Memory B cell (primary cell): ENCODE results near the gene CNNM2.
"Not testable (repeated sequence)": the region's sequence is repeated elsewhere in the genome, so short reads cannot be mapped to it uniquely, and the experiment has no call there.

Experiments used
- ATAC-seq: fragments of 150-1000 bp; cut with Tn5 transposase; 2 replicates; pipeline ENCODE4 v1.10.0; 2021; ENCODE audit warnings: low read depth, mild to moderate bottlenecking, moderate library complexity
- DNase-seq, 2 donors: peaks; one replicate each; pipeline ENCODE4 v3.0.0; 2022; ENCODE audit warnings: low spot score in 2 of 2
- H3K27ac Mint-ChIP-seq: one replicate; pipeline ENCODE4 v1.8.0; 2022; ENCODE audit warnings: mild to moderate bottlenecking, moderate library complexity, mixed read lengths
- H3K27me3 Mint-ChIP-seq: one replicate; pipeline ENCODE4 v1.8.0; 2022; ENCODE audit warnings: mixed read lengths
- H3K36me3 Mint-ChIP-seq: one replicate; pipeline ENCODE4 v1.8.0; 2022; ENCODE audit warnings: mild to moderate bottlenecking, mixed read lengths
- H3K4me1 Mint-ChIP-seq: one replicate; pipeline ENCODE4 v1.8.0; 2022; ENCODE audit warnings: mixed read lengths
- H3K4me3 Mint-ChIP-seq: one replicate; pipeline ENCODE4 v1.8.0; 2022; ENCODE audit warnings: mild to moderate bottlenecking, moderate library complexity, mixed read lengths
- H3K9me3 Mint-ChIP-seq: one replicate; pipeline ENCODE4 v1.8.0; 2022; ENCODE audit warnings: mixed read lengths

Gene CNNM2

GRCh38 chr10:102964713-102965112 is 46.6 kb downstream of the CNNM2 start:
- peaks cover 6% of the 10 kb centered on the region for H3K36me3 Mint-ChIP-seq
- no peaks in the 10 kb centered on the region for H3K9me3 Mint-ChIP-seq
- no peak overlapping the region for H3K4me3 Mint-ChIP-seq

GRCh38 chr10:102965311-102965851 is 47.3 kb downstream of the CNNM2 start:
- ATAC-seq (no peak), DNase-seq (no peak)
- H3K27ac Mint-ChIP-seq, result no peak overlapping the region
- no peak overlapping the region for H3K4me3 Mint-ChIP-seq
- H3K4me1 Mint-ChIP-seq, result no peaks in the 10 kb centered on the region
- peaks cover 6% of the 10 kb centered on the region for H3K36me3 Mint-ChIP-seq
- H3K27me3 Mint-ChIP-seq, result no peaks in the 10 kb centered on the region
- no peaks in the 10 kb centered on the region for H3K9me3 Mint-ChIP-seq

More at GRCh38 chr10:102964713-102965112, 46.6 kb downstream of the CNNM2 start:
- Mint-ChIP-seq H3K27me3 (no peaks in the 10 kb centered on the region), H3K4me1 (no peaks in the 10 kb centered on the region), H3K27ac (no peak overlapping the region)
- ATAC-seq (no peak), DNase-seq (no peak)

DNA sequence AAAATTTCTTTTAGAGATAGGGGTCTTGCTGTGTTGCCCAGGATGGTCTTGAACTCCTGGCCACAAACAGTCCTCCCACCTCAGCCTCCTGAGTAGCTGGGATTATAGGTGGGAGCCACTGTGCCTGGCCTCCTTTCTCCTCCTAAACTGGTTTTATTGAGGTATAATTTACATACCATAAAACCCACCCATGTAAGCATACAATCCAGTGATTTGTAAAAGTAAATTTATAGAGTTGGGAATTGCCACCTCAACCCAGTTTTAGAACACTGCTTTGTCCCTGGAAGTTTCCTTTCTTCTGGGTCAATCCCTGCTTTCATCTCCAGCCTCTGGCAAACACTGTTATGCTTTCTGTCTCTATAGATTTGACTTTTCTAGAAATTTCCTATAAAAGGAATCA is 49.0 kb downstream of the CNNM2 start:
- H3K9me3 Mint-ChIP-seq, result no peaks in the 10 kb centered on the region
- H3K36me3 Mint-ChIP-seq, result peaks cover 6% of the 10 kb centered on the region
- DNase-seq (no peak), ATAC-seq (no peak)
- no peak overlapping the region for H3K4me3 Mint-ChIP-seq
- no peaks in the 10 kb centered on the region for H3K4me1 Mint-ChIP-seq
- no peak overlapping the region for H3K27ac Mint-ChIP-seq
- H3K27me3 Mint-ChIP-seq, result no peaks in the 10 kb centered on the region

GRCh38 chr10:102970562-102971340 is 52.7 kb downstream of the CNNM2 start:
- H3K36me3 Mint-ChIP-seq, result peaks cover 5% of the 10 kb centered on the region
- ATAC-seq (no peak), DNase-seq (no peak)
- H3K27me3 Mint-ChIP-seq, result no peaks in the 10 kb centered on the region
- no peaks in the 10 kb centered on the region for H3K9me3 Mint-ChIP-seq
- H3K27ac Mint-ChIP-seq, result no peak overlapping the region
- H3K4me1 Mint-ChIP-seq, result peaks cover 3% of the 10 kb centered on the region
- H3K4me3 Mint-ChIP-seq, result no peak overlapping the region

DNA sequence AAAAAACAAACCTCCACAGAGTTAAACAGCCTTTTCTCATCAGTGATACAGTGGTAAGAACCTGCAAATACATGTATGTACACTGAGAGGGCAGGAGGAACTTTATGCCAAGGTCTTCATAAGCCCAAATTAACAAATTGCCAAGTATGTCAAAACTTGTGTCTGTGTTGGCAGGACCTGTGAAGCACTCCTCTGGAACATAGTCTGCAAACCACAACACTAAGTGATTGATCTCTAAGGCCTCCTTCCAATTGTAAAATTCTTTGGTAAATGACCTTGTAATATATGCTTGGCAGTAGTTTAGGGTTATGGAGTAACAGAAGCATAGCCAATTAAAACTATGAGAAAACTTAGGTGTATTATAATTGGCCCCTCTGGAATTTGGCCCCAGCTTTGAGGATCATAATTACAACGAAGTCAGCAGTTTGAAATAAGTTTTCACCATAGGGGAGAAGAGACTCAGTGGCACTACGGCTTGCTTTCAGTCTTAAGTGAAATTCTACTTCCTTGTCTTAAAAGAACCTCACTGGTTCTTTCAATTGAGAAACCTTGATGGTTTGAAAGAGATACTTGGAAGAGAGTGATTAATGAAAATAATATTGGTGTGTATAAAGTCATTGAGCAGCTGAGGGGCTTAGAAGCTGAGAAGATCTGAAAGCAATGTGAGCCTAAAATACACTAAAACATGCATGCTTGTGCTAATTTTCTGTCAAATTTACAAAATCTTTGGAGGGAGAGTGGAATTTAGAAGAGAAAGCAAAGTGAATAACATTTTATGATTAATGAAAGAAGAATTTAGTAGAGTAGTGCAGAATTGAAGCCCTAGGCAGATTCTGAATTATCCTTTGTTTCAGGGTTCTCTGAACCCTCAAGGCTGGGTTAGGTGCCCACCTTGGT is 57.6 kb downstream of the CNNM2 start:
- no peaks in the 10 kb centered on the region for H3K9me3 Mint-ChIP-seq

DNA sequence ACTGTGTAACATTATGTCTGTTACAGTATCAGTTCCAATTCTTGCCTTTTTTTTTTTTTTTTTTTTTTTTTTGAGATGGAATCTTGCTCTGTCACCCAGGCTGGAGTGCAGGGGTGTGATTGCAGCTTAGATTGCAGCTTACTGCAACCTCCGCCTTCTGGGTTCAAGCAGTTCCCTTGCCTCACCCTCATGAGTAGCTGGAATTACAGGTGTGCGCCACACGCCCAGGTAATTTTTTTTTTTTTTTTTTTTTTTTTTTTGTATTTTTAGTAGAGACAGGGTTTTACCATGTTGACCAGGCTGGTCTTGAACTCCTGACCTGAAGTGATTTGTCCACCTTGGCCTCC is 58.3 kb downstream of the CNNM2 start:
- not testable (repeated sequence) for H3K4me1 Mint-ChIP-seq, H3K27me3 Mint-ChIP-seq, DNase-seq, ATAC-seq, H3K4me3 Mint-ChIP-seq, H3K27ac Mint-ChIP-seq, H3K9me3 Mint-ChIP-seq
- peaks cover 18% of the 10 kb centered on the region for H3K36me3 Mint-ChIP-seq

More for the DNA sequence above, 57.6 kb downstream of the CNNM2 start:
- no peaks in the 10 kb centered on the region for H3K27me3 Mint-ChIP-seq
- no peak overlapping the region for H3K27ac Mint-ChIP-seq
- H3K36me3 Mint-ChIP-seq, result peaks cover 17% of the 10 kb centered on the region
- no peak for DNase-seq
- ATAC-seq, result no peak
- peaks cover 6% of the 10 kb centered on the region for H3K4me1 Mint-ChIP-seq
- no peak overlapping the region for H3K4me3 Mint-ChIP-seq

DNA sequence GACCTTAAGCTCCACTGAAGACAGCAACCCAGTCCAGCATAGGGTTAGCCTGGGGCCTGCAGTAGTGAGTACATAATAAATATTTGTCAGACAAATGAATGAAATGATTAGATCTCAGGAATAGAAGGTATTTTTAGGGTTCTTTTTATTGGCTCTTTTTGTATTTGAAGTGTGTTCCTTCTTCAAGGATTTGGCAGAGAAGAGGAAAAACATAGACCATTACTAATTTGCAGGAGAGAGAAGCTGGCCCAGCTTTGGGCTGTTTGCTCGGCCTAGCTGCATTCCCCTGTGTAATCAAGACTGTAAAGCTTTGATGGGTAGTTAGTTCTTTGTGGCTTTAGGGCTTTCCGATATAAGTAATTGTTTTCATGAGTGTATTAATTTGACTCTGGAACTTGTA is 64.2 kb downstream of the CNNM2 start:
- peaks cover 18% of the 10 kb centered on the region for H3K36me3 Mint-ChIP-seq
- DNase-seq (no peak), ATAC-seq (no peak)
- no peaks in the 10 kb centered on the region for H3K27me3 Mint-ChIP-seq
- peaks cover 6% of the 10 kb centered on the region for H3K4me1 Mint-ChIP-seq
- H3K27ac Mint-ChIP-seq, result no peak overlapping the region
- H3K9me3 Mint-ChIP-seq, result no peaks in the 10 kb centered on the region
- no peak overlapping the region for H3K4me3 Mint-ChIP-seq

DNA sequence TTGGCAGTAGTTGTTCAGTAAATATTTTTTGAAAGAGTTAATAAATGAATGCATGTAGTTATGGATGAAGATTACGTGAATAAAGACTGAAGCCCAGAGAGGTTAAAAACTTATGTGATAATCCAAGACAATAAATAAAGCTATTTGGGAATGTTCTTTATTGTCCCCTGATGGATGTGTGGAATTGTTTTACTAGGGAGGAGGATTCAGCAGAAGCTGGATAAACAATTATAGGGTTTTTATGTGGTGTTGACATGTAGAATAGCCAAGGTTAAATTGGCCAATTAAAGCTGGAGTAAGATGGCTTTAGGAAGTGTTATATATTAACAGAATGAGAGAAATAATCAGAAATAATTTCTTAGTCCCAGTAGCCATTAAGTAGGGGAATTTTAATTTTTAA is 66.0 kb downstream of the CNNM2 start:
- Mint-ChIP-seq H3K27ac (no peak overlapping the region), H3K4me1 (peaks cover 8% of the 10 kb centered on the region), H3K36me3 (peaks cover 13% of the 10 kb centered on the region), H3K9me3 (no peaks in the 10 kb centered on the region), H3K4me3 (no peak overlapping the region), H3K27me3 (no peaks in the 10 kb centered on the region)
- no peak for ATAC-seq
- no peak for DNase-seq

GRCh38 chr10:102985811-102986210 is 67.7 kb downstream of the CNNM2 start:
- H3K4me3 Mint-ChIP-seq, result no peak overlapping the region
- H3K9me3 Mint-ChIP-seq, result no peaks in the 10 kb centered on the region
- no peaks in the 10 kb centered on the region for H3K27me3 Mint-ChIP-seq
- ATAC-seq, result no peak
- no peak for DNase-seq
- H3K4me1 Mint-ChIP-seq, result peaks cover 5% of the 10 kb centered on the region
- H3K36me3 Mint-ChIP-seq, result peaks cover 5% of the 10 kb centered on the region
- no peak overlapping the region for H3K27ac Mint-ChIP-seq

- H3K27me3 Mint-ChIP-seq, result no peaks in the 10 kb centered on the region
- H3K4me1 Mint-ChIP-seq, result peaks cover 2% of the 10 kb centered on the region
- H3K4me3 Mint-ChIP-seq, result no peak overlapping the region
- no peak for DNase-seq
- no peak overlapping the region for H3K27ac Mint-ChIP-seq
- H3K36me3 Mint-ChIP-seq, result peaks cover 2% of the 10 kb centered on the region
- no peaks in the 10 kb centered on the region for H3K9me3 Mint-ChIP-seq
- ATAC-seq, result no peak
Observed at GRCh38 chr10:102988404-102989314, 70.6 kb downstream of the CNNM2 start.

DNA sequence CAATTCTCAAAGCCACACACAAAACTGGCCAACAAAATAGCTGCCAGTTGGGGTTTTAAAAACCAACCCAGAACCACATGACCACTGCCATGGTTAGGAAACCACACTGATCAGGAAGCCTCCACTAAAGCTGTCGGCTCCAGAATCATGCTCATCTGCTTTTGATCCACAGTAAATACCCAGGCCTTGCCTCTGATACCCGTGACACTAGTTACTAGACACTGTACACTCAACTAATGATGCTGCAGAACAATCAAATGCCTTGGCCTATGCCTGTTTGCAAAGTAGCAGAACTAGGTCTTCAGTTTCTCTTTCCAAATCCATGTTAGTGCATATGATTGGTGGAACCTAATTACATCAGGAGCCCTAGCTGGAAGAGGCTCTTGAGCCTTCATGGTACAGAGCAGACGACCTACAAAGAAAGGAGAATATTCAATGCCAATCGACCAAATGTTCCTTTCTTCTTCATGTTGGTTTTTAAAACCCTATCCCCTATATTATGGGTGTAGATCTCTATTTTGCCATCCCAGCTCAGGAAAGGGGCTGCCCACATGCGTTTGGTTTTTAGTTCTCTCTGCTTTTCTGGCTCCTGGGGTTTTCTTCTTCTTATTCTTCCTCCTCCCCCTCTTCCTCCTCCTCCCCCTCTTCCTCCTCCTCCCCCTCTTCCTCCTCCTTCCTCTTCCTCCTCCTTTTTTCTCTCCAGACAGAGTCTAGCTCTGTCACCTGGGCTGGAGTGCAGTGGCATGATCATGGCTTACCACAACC is 76.6 kb downstream of the CNNM2 start:
- Mint-ChIP-seq H3K36me3 (peaks cover 4% of the 10 kb centered on the region), H3K27me3 (no peaks in the 10 kb centered on the region), H3K27ac (peak overlapping the region; percentile 93), H3K4me1 (peaks cover 11% of the 10 kb centered on the region), H3K4me3 (no peak overlapping the region), H3K9me3 (peaks cover 3% of the 10 kb centered on the region)
- ATAC-seq (peak; percentile 27), DNase-seq (no peak)

- Mint-ChIP-seq H3K9me3 (peaks cover 3% of the 10 kb centered on the region), H3K4me1 (peaks cover 11% of the 10 kb centered on the region), H3K27ac (no peak overlapping the region), H3K4me3 (no peak overlapping the region), H3K27me3 (no peaks in the 10 kb centered on the region), H3K36me3 (peaks cover 4% of the 10 kb centered on the region)
- DNase-seq (no peak), ATAC-seq (no peak)
Observed at GRCh38 chr10:102996876-102997275, 78.8 kb downstream of the CNNM2 start.

DNA sequence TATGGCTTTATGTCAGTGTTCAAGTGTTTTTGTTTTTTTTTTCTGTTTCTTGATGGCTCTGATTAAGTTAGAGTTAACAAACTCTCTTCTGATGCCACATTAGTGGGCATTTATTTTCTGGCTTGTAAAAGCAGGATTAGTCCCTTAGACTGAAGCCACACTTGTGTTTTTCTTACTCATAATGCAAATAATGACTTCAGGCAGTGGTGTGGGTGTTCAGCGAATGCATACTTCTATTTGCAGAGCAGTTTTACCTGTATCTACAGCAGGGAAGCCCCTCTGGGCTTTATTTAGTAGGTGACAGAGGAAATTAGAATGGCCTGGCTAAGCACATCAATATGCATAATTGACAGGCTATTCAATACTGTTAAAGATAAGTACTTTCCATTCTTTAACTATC is 79.9 kb downstream of the CNNM2 start:
- H3K27me3 Mint-ChIP-seq, result no peaks in the 10 kb centered on the region
- H3K4me1 Mint-ChIP-seq, result peaks cover 11% of the 10 kb centered on the region
- peaks cover 4% of the 10 kb centered on the region for H3K36me3 Mint-ChIP-seq
- no peak overlapping the region for H3K4me3 Mint-ChIP-seq
- no peak for DNase-seq
- ATAC-seq, result no peak
- H3K27ac Mint-ChIP-seq, result no peak overlapping the region
- peaks cover 3% of the 10 kb centered on the region for H3K9me3 Mint-ChIP-seq
